ENCODE measurements around the gene LATS2. TPM values are rescaled to one million over a fixed set of nuclear protein-coding genes. Genes with fewer than 3 reads are reported as not detected.

Gene LATS2
- total RNA-seq, 1 donor from 2014 or later, result 49.0 TPM

- peaks cover 41 to 74% of the 10 kb centered on the region in 2 donors for H3K36me3 ChIP-seq
- intact Hi-C loops (cut with DNase I), result no loop called here
Observed at GRCh38 chr13:20987599-20987998, 73.8 kb downstream of the LATS2 start.

GRCh38 chr13:20984879-20985278 is 76.5 kb downstream of the LATS2 start:
- intact Hi-C loops (cut with DNase I), result no loop called here
- H3K9me3 ChIP-seq, result no peaks in the 10 kb centered on the region
- no peak overlapping the region for H3K4me3 ChIP-seq
- DNase-seq (ENCODE audit: low spot score in 2 of 2), result no peak
- no peaks in the 10 kb centered on the region for H3K27me3 ChIP-seq
- H3K4me1 ChIP-seq, result no peaks in the 10 kb centered on the region
- no peak overlapping the region for H3K27ac ChIP-seq
- H3K36me3 ChIP-seq, result peaks cover 59 to 84% of the 10 kb centered on the region in 2 donors
- no peak for TF ChIP-seq CTCF (IDR thresholded peaks at IDR 0.05)

More at GRCh38 chr13:20987599-20987998, 73.8 kb downstream of the LATS2 start:
- Histone ChIP-seq H3K9me3 (no peaks in the 10 kb centered on the region), H3K27ac (no peak overlapping the region), H3K27me3 (no peaks in the 10 kb centered on the region), H3K4me3 (no peak overlapping the region), H3K4me1 (no peaks in the 10 kb centered on the region)
- TF ChIP-seq CTCF (IDR thresholded peaks at IDR 0.05), result no peak
- no peak for DNase-seq (ENCODE audit: low spot score in 2 of 2)

- no peak for DNase-seq (ENCODE audit: low spot score in 2 of 2)
- Histone ChIP-seq H3K4me3 (no peak overlapping the region), H3K4me1 (no peaks in the 10 kb centered on the region), H3K36me3 (peaks cover 58 to 84% of the 10 kb centered on the region in 2 donors), H3K27me3 (no peaks in the 10 kb centered on the region), H3K9me3 (no peaks in the 10 kb centered on the region), H3K27ac (peak overlapping the region in 1 of 2 donors; percentile 7)
- intact Hi-C loops (cut with DNase I), result no loop called here
- no peak for TF ChIP-seq CTCF (IDR thresholded peaks at IDR 0.05)
Observed at GRCh38 chr13:20983386-20983785, 78.0 kb downstream of the LATS2 start.

- no peak for DNase-seq (ENCODE audit: low spot score in 2 of 2)
- Histone ChIP-seq H3K4me3 (no peak overlapping the region), H3K27me3 (no peaks in the 10 kb centered on the region), H3K9me3 (no peaks in the 10 kb centered on the region), H3K4me1 (no peaks in the 10 kb centered on the region), H3K27ac (no peak overlapping the region), H3K36me3 (peaks cover 49 to 78% of the 10 kb centered on the region in 2 donors)
- intact Hi-C loops (cut with DNase I), result no loop called here
- TF ChIP-seq CTCF (IDR thresholded peaks at IDR 0.05), result no peak
Observed at GRCh38 chr13:20981370-20982095, 79.9 kb downstream of the LATS2 start.

- H3K4me3 ChIP-seq, result no peak overlapping the region
- intact Hi-C loops (cut with DNase I), result no loop called here
- TF ChIP-seq CTCF (IDR thresholded peaks at IDR 0.05), result no peak
- peaks cover 48 to 78% of the 10 kb centered on the region in 2 donors for H3K36me3 ChIP-seq
- no peaks in the 10 kb centered on the region for H3K9me3 ChIP-seq
- no peaks in the 10 kb centered on the region for H3K27me3 ChIP-seq
- no peaks in the 10 kb centered on the region for H3K4me1 ChIP-seq
- H3K27ac ChIP-seq, result no peak overlapping the region
- no peak for DNase-seq (ENCODE audit: low spot score in 2 of 2)
Observed at GRCh38 chr13:20980899-20981298, 80.5 kb downstream of the LATS2 start.

All from ascending aorta (tissue), 2 donors.